ENCODE results near the gene EXOC6.

EXOC6 gene

DNA sequence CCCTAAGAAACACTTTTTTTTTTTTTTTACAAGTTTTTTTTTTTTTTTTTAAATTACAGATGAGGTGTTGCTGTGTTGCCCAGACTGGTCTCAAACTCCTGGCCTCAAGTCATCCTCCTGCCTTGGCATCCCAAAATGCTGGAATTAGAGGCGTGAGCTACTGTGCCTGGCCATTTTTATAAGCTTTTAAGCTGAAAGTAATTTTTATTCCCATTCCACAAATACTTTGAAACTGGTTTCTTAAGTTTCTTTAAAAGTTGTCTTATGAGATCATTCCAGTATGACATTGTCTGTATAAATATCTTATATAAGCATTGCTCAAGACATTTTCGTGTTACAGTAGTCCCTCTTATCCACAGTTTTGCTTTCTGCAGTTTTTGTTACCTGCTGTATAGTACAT is 150.9 kb downstream of the EXOC6 start:
- DNase-seq (ENCODE audit: low read depth): peak; percentile 20
- TF ChIP-seq CTCF (conservative IDR thresholded peaks at IDR 0.05; ENCODE audit: low read length): no peak
- no peak overlapping the region for H3K4me3 ChIP-seq (ENCODE audit: low read length)

DNA sequence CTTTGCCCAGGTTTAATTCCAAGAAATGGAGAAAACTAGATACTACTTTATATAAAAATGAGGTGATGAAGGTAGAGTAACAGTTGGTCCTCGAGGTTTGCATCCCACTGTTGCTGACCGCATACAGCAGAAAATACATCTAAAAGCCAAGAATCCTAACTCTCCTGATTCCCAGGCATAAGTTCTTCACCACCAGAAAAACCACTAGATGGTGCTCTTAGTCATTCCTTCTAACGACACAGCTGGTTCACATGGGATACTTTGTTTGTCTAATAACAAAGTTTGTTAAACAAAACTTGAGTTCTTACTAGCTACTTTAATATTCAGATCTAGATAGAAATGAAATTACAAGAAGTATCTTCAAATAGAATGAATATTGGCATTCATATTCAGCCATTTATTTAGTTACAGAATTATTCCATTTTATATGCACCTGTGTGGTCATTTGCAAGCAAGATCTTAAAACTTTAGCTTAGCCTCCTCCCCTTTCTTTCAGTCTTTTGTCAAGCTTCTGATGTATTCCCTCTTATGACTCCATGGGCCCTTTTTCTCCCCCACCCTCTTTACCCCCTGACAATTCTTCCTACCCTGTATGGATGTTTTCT is 158.2 kb downstream of the EXOC6 start:
- peak; percentile 87 for TF ChIP-seq CTCF (conservative IDR thresholded peaks at IDR 0.05; ENCODE audit: low read length)
- peak; percentile 67 for DNase-seq (ENCODE audit: low read depth)
- no peak overlapping the region for H3K4me3 ChIP-seq (ENCODE audit: low read length)

GRCh38 chr10:93015722-93016121 is 167.4 kb downstream of the EXOC6 start:
- no peak overlapping the region for H3K4me3 ChIP-seq (ENCODE audit: low read length)
- TF ChIP-seq CTCF (conservative IDR thresholded peaks at IDR 0.05; ENCODE audit: low read length): no peak
- DNase-seq (ENCODE audit: low read depth): no peak

- no peak for TF ChIP-seq CTCF (conservative IDR thresholded peaks at IDR 0.05; ENCODE audit: low read length)
- DNase-seq (ENCODE audit: low read depth): no peak
Measured at GRCh38 chr10:93023013-93023650, 174.8 kb downstream of the EXOC6 start.

GRCh38 chr10:93026072-93026471 is 177.8 kb downstream of the EXOC6 start:
- no peak for DNase-seq (ENCODE audit: low read depth)
- TF ChIP-seq CTCF (conservative IDR thresholded peaks at IDR 0.05; ENCODE audit: low read length): no peak
- H3K4me3 ChIP-seq (ENCODE audit: low read length): no peak overlapping the region

More at GRCh38 chr10:93023013-93023650, 174.8 kb downstream of the EXOC6 start:
- H3K4me3 ChIP-seq (ENCODE audit: low read length): no peak overlapping the region

DNA sequence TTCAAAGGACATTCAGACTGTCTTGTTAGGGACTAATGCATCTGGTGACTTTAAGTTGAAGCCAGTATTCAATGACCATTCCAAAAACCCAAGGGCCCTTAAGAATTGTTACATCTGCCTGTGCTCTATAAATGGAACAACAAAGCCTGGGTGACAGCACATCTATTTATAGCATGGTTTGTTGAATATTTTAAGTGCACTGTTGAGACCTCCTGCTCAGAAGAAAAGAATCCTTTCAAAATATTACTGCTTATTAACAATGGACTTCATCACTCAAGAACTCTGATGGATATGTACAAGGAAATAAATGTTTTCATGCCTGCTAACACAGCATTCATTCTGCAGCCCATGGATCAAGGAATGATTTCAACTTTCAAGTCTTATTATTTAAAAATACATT is 179.2 kb downstream of the EXOC6 start:
- DNase-seq (ENCODE audit: low read depth): no peak
- no peak overlapping the region for H3K4me3 ChIP-seq (ENCODE audit: low read length)
- no peak for TF ChIP-seq CTCF (conservative IDR thresholded peaks at IDR 0.05; ENCODE audit: low read length)

- no peak overlapping the region for H3K4me3 ChIP-seq (ENCODE audit: low read length)
- DNase-seq (ENCODE audit: low read depth): peak; percentile 54
- TF ChIP-seq CTCF (conservative IDR thresholded peaks at IDR 0.05; ENCODE audit: low read length): no peak
Measured at GRCh38 chr10:93028883-93029282, 180.6 kb downstream of the EXOC6 start.
